HL-60/S4 (cell line): ENCODE data around the gene COL1A1.

Source experiments
- in situ Hi-C: fragments of 300-500 bp; cut with MboI; formaldehyde crosslinking; loops from 2 replicates; pipeline ENCODE4 v1.14.3; 2022; ENCODE audit warnings: low sequenced_read_pairs

The COL1A1 gene

DNA sequence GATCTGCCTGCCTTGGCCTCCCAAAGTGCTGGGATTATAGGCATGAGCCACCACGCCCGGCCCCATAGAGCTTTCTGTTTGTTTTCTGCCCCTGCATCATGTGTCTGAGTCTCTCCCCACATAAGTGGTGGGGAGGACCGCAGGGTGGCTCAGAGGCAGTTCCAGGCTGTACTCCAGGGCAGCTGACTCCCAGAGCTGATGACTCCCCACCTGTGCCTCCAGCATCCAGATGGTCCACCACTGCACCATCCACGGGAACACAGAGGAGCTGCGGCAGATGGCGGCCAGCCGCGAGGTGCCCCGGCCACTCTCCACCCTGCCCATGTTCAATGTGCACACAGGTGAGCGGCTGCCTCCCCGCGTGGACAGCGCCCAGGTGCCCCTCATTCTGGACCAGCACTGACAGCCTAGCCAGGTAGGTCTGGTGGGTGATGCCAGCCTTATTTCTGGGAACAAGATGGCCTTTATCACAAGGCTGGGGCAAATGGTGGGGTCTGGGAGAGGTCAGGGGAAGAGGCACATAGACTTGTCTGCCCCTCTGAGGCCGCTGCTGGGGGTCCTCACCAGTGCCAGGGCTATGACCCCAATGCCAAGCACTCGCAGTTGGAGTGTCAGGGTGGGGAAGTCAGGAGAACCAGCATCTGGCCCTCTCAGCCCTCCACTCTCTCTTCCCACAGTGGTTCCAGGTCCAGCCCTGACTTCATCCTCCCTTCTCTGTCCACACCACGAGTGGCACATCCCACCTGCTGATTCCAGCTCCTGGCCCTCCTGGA is 26.2 kb downstream of the COL1A1 start:
- in situ Hi-C loops = loop anchor here (25.0 kb wide), 1 partner anchor 112 kb away; no protein-coding TSS in a partner anchor

DNA sequence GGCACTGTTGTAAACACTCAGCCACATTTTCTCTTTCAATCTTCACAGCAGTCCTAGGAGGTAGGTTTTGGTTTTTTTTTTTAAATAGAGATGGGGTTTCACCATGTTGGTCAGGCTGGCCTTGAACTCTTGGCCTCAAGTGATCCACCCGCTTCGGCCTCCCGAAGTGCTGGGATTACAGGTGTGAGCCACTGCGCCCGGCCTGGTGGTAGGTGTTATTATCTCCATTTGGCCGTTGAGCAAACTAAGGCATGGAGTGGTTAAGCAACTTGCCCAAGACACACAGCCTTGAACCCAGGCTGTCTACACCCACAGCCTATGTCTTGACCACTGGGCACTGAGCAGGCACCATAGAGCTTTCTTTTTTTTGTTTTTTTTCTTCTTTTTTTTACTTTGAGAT is 27.0 kb downstream of the COL1A1 start:
- in situ Hi-C loops = no loop called here

- in situ Hi-C loops = no loop called here
These were observed 28.0 kb downstream of the COL1A1 start for GRCh38 chr17:50173335-50173941.

DNA sequence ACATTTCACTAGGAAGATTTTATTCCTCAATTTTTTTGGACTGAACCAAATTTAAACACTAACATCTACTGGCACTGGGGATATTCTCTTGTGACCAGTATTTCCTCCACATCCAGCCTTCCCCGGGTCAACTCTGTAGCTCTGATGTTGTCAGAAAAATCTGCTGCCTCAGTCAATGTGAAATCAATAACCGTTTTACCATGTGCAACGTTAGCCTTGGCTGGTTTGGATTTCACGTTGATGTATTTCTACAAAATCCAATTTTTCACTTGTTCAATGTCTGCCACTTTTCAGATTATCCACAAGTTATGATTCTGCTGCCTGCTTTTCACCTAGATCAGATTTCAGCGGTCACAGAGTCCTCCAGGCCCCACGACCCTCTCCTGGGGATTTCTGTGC is 28.5 kb downstream of the COL1A1 start:
- in situ Hi-C loops = no loop called here

- in situ Hi-C loops = no loop called here
These were observed 29.3 kb downstream of the COL1A1 start for GRCh38 chr17:50172130-50172529.

- in situ Hi-C loops = no loop called here
These were observed 29.9 kb downstream of the COL1A1 start for GRCh38 chr17:50171371-50172071.

GRCh38 chr17:50170662-50171370 is 30.6 kb downstream of the COL1A1 start:
- in situ Hi-C loops = no loop called here

- in situ Hi-C loops = no loop called here
These were observed 31.5 kb downstream of the COL1A1 start for GRCh38 chr17:50169881-50170459.

DNA sequence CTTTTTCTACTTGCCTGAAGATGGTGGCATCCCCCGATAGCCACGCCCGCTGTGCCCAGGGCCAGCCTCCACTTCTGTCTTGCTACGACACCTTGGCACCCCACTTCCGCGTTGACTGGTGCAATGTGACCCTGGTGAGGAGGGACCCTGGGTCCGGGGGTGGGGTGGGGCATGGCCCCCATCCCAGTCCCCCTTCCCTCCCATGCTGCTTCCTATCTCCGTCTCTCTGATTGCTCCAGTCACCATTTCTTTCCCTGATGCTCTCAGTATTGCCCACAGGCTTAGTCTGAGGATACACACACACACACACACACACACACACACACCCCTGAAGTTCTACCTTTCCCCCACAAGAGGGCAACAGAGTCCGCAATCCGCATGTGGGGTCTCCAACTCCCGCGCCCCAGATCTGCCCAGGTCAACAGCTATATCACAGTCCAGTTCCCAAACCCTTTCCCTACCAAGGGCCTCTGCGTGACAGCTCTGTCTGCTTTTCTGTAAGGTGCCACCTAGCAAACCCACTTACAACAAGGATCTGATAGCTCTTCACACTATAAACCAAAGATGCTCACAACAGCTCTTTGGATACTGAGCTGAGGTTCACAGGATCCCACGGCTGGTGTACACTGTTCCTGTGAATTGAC is 32.2 kb downstream of the COL1A1 start:
- in situ Hi-C loops = no loop called here

- in situ Hi-C loops = no loop called here
These were observed 33.1 kb downstream of the COL1A1 start for GRCh38 chr17:50168319-50168718.

DNA sequence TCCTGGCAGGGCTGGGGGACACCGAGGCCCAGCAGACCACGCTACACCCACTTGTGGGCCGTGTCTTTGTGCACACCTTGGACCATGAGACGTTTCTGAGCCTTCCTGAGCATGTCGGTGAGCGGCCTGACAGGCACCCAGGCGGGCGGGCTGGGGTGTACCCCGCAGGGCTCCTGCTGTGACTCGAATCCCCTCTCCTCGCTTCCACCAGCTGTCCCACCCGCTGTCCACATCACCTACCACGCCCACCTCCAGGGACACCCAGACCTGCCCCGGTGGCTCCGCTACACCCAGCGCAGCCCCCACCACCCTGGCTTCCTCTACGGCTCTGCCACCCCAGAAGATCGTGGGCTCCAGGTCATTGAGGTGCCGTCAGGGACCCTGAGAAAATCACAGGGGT is 34.1 kb downstream of the COL1A1 start:
- in situ Hi-C loops = no loop called here

DNA sequence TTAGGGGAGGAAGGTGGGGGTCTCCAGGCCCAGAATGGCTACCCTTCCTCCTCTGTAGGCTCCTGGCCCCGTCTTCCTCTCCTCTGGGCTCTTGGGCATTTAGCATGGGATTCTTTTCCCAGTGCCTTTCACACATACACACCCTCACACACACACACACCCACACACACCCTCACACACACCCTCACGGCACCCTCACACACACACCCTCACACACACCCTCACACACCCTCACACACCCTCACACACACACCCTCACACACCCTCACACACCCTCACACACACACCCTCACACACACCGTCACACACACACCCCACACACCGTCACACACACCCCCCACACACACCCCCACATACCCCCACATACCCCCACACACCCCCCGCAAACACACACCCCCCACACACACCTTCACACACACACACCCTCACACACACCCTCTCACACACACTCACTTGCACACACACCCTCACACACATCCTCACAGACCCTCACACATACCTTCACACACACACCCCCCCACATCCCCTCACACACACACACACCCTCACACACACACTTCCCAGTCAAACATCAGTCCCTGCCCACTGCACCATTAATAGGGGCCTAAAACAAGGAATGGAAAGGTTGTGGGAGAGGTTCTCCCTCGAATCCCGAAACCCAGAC is 34.8 kb downstream of the COL1A1 start:
- in situ Hi-C loops = no loop called here

DNA sequence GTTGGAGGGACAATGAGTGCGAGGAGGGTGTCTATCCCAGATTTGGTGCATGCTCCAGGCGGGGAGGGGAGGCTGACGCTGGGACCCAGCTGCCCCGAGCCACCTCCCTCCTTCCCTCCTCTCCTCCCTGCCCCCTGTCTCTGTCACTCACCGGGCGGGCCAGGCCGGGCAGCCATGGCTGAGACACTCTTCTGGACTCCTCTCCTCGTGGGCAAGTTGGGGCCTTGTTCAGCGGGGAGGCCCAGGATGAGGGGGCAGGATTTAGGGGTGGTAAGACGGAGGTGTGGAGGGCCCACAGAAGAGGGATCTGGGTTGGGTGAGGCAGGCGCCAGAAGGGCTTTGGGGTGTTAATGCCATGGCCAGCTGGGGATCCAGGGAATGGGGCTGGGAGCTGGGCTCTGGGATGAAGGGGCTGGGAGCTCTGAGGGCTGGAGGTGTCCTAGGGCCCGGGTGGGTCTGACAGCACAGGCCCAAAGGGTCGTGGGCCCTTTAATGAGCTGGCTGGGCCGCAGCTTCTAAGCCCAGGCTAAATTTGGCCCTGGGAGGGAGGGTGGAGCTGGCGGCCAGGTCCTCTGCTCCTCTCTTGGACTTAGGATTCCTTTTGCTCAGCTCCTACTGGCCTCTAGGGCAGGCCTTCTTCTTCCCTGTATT is 35.4 kb downstream of the COL1A1 start, which contains the start of gene SGCA:
Gene SGCA, plus strand, starts transcription at position 139 of the 651 bp plus-strand sequence. Its CDS starts 36 bp downstream, at position 175.
- in situ Hi-C loops = no loop called here

DNA sequence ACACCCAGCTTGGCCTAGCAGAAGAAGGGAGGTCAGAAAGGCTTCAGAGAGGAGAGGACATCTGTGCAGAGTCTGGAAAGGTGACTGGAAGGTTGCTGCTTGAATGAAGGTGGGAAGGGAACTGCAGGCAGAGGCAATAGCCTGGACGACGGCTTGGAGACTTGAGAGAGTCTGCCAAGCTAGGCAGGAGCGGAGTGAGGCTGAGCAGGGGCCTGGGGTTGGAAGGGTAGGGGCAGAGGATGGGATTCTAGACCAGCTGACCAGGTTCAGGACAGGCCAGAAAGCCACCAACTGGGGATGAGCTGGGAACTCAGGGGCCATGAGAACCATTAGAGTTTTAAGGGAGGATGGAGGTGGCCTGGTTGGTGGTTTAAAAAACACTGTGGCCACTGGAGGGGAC is 36.0 kb downstream of the COL1A1 start:
- in situ Hi-C loops = no loop called here

GRCh38 chr17:50165066-50165465 is 36.4 kb downstream of the COL1A1 start:
- in situ Hi-C loops = no loop called here

DNA sequence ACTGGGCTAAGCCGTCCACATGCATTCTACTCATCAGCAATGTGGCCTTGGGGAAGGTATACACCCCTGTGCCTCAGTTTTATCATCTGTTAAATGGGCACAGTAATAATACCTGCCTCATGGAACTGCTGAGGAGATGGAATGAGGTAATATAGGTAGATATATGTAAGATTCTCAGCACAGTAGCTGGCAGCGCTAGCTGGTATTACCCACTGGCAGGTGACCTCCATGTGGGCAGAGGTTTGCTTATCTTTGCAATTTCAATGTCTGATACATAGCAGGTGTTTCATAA is 36.8 kb downstream of the COL1A1 start:
- in situ Hi-C loops = no loop called here

- in situ Hi-C loops = no loop called here
These were observed 37.4 kb downstream of the COL1A1 start for GRCh38 chr17:50163843-50164696.

- in situ Hi-C loops = no loop called here
These were observed 38.8 kb downstream of the COL1A1 start for GRCh38 chr17:50162466-50163254.
